Measurements from ENCODE around the gene DGCR8. TPM values are rescaled to one million over a fixed set of nuclear protein-coding genes. Genes with fewer than 3 reads are reported as not detected.

The DGCR8 gene
- total RNA-seq, 1 donor from 2014 or later = 29.5 TPM

- peaks cover 51% of the 10 kb centered on the region for H3K4me1 ChIP-seq
- no peaks in the 10 kb centered on the region for H3K27me3 ChIP-seq (ENCODE audit: low read depth)
- peak; percentile 78 to 80 for ATAC-seq
- peak overlapping the region; percentile 80 for H3K27ac ChIP-seq
- peak; percentile 80 for DNase-seq
- intact Hi-C loops (cut with DNase I) = no loop called here
- no peak for TF ChIP-seq CTCF (IDR thresholded peaks at IDR 0.05)
- no peaks in the 10 kb centered on the region for H3K36me3 ChIP-seq
- H3K4me3 ChIP-seq = peak overlapping the region; percentile 94
- no peaks in the 10 kb centered on the region for H3K9me3 ChIP-seq
These were observed 369 bp downstream of the DGCR8 start for GRCh38 chr22:20080445-20080775.

DNA sequence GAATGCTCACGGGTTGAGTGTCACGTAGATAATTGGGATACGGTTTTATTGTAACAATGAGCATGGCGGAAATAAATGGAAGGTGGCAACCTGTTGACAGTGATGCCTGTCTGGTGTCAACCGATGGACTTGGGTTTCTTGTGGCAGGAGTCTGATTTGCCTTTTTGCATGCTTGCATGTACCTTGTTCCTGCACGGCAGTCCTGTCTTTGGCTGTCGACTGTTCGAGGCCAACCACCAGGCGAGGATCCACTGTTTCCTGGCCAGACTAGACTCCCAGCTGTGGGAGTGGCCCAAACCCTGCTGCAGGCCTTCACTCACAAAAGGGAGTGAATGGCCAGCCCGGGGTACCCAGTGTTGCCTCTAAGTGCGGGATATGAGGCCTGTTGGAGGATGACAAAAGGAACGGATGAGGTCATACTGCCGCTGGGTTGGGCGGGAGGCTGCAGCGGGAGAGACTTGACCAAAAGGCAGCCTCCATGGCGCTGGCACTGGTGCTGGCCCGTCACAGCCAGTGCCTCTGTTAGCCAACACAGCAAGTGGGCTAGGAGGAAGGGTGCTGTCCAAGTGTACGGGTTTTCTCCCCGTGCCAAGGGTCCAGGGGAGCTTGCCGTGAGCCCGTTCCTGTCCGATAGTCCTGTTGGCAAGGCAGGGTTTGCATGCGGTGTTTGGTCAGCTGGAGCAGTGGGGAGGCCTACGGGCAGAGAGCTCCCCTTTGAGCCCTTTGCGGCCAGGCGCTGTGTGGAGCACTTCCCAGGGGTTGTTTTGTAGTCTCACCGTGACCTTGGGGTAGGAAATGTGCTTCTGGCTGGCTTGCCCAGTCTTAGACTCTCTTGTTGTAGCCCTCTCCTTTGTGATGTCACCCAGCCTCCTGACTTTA lies 974 bp downstream of the DGCR8 start:
- Histone ChIP-seq H3K4me1 (peaks cover 51% of the 10 kb centered on the region), H3K27ac (peak overlapping the region; percentile 80), H3K36me3 (peaks cover 5% of the 10 kb centered on the region), H3K9me3 (no peaks in the 10 kb centered on the region), H3K4me3 (peak overlapping the region; percentile 94), H3K27me3 (ENCODE audit: low read depth) (no peaks in the 10 kb centered on the region)
- intact Hi-C loops (cut with DNase I) = no loop called here
- no peak for TF ChIP-seq CTCF (IDR thresholded peaks at IDR 0.05)
- ATAC-seq (peak in 1 of 2 donors; percentile 3), DNase-seq (peak; percentile 51)

GRCh38 chr22:20083157-20083890 lies 3.3 kb downstream of the DGCR8 start:
- H3K27ac ChIP-seq = no peak overlapping the region
- no peaks in the 10 kb centered on the region for H3K27me3 ChIP-seq (ENCODE audit: low read depth)
- no peaks in the 10 kb centered on the region for H3K9me3 ChIP-seq
- ATAC-seq (no peak), DNase-seq (peak; percentile 20)
- intact Hi-C loops (cut with DNase I) = no loop called here
- H3K4me1 ChIP-seq = peaks cover 51% of the 10 kb centered on the region
- no peak for TF ChIP-seq CTCF (IDR thresholded peaks at IDR 0.05)
- no peak overlapping the region for H3K4me3 ChIP-seq
- peaks cover 28% of the 10 kb centered on the region for H3K36me3 ChIP-seq

- ATAC-seq (no peak), DNase-seq (no peak)
- TF ChIP-seq CTCF (IDR thresholded peaks at IDR 0.05) = no peak
- Histone ChIP-seq H3K27me3 (ENCODE audit: low read depth) (no peaks in the 10 kb centered on the region), H3K36me3 (peaks cover 35% of the 10 kb centered on the region), H3K4me3 (no peak overlapping the region), H3K27ac (no peak overlapping the region), H3K4me1 (peaks cover 50% of the 10 kb centered on the region), H3K9me3 (no peaks in the 10 kb centered on the region)
- intact Hi-C loops (cut with DNase I) = no loop called here
These were observed 4.0 kb downstream of the DGCR8 start for GRCh38 chr22:20083891-20084546.

GRCh38 chr22:20084547-20085413 lies 4.7 kb downstream of the DGCR8 start:
- DNase-seq (peak; percentile 45), ATAC-seq (no peak)
- TF ChIP-seq CTCF (IDR thresholded peaks at IDR 0.05) = no peak
- no peaks in the 10 kb centered on the region for H3K9me3 ChIP-seq
- H3K27ac ChIP-seq = no peak overlapping the region
- H3K4me3 ChIP-seq = no peak overlapping the region
- H3K4me1 ChIP-seq = peaks cover 45% of the 10 kb centered on the region
- H3K27me3 ChIP-seq (ENCODE audit: low read depth) = no peaks in the 10 kb centered on the region
- intact Hi-C loops (cut with DNase I) = no loop called here
- H3K36me3 ChIP-seq = peaks cover 42% of the 10 kb centered on the region
